ENCODE data around the gene MEX3A. TPM values are rescaled to one million over a fixed set of nuclear protein-coding genes. Genes with fewer than 3 reads are reported as not detected.

The MEX3A gene
- total and polyA plus RNA-seq, 3 experiments from 2014 or later: 0.24 to 1.0 TPM; not detected in 1

DNA sequence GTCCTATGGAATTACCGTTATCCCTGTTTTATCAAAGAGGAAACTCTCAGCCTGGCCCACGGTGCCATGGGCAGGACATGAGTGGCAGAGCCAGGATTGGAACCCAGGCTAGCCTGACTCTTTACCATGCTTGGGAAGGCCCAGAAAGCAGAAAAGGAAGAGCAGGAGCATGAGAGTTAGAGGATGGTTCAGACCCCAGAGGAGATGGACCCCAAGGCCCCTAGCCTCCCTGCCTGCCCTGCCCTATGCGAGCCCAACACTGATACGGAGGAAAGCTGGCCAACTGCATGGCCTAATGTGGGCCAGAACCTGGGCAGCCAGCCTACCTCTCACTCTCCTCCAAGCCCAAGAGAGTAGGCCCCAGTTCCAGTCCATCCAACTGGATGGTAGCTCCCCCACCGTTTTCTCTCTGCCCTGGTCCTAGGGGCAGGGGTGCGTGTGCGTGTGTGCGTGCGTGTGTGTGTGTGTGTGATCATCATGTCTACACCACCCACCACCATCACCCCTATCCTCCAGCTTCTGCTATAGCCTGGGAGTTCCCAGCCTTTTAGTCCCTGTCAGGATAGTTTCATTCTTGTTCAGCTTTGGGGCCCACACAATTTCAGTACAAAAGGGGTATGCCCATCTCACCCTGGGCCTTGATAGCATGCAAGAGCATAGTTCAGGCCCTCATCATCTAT is 15.4 kb upstream of the MEX3A start:
- H3K36me3 ChIP-seq (ENCODE audit: insufficient read depth, low read length): no peaks in the 10 kb centered on the region
- no peak overlapping the region for H3K4me3 ChIP-seq (ENCODE audit: low read length)
- POLR2A ChIA-PET: interaction anchor here (1.0 to 1.9 kb wide), 2 partner anchors 9 to 18 kb away, joined by 3 to 10 read pairs; partner anchors contain the start of gene LMNA
- H3K27ac ChIP-seq (ENCODE audit: low read depth, low read length): peak overlapping the region; percentile 68
- Mint-ChIP-seq H3K4me3 (peak overlapping the region in 1 of 7 donors; percentile 72), H3K27me3 (peaks cover 0 to 5% of the 10 kb centered on the region in 2 donors), H3K27ac (peak overlapping the region; percentile 93 to 100 (median 99)), H3K36me3 (no peaks in the 10 kb centered on the region), H3K4me1 (peaks cover 32 to 46% (median 37%) of the 10 kb centered on the region in 3 donors), H3K9me3 (peaks cover 0 to 3% (median 0%) of the 10 kb centered on the region in 5 donors)
- no peaks in the 10 kb centered on the region for H3K9me3 ChIP-seq (ENCODE audit: low read length)
- CTCF ChIA-PET: interaction anchor here (0.6 to 22.4 kb wide), 13 partner anchors 10 to 944 kb away, joined by 3 to 702 read pairs (median 7); partner anchors contain the start of genes LMNA, MEX3A and PMF1
- H3K4me1 ChIP-seq (ENCODE audit: insufficient read depth, low read length): peaks cover 22% of the 10 kb centered on the region
- no peaks in the 10 kb centered on the region for H3K27me3 ChIP-seq (ENCODE audit: insufficient read depth, low read length, poor library complexity, severe bottlenecking)
- no peak for DNase-seq

GRCh38 chr1:156096640-156097391 is 14.6 kb upstream of the MEX3A start:
- ChIA-PET POLR2A (interaction anchor here (1.0 to 1.9 kb wide), 2 partner anchors 10 to 18 kb away, joined by 3 to 10 read pairs; partner anchors contain the start of gene LMNA), CTCF (interaction anchor here (0.8 to 22.4 kb wide), 16 partner anchors 10 to 146 kb away, joined by 3 to 702 read pairs (median 6); partner anchors contain the start of genes LMNA, MEX3A and PMF1)
- Mint-ChIP-seq H3K4me3 (peak overlapping the region; percentile 23 to 91 (median 64)), H3K36me3 (no peaks in the 10 kb centered on the region), H3K9me3 (peaks cover 0 to 3% (median 0%) of the 10 kb centered on the region in 5 donors), H3K27ac (peak overlapping the region; percentile 93 to 100 (median 99)), H3K27me3 (peaks cover 0 to 5% of the 10 kb centered on the region in 2 donors), H3K4me1 (peaks cover 32 to 46% (median 37%) of the 10 kb centered on the region in 3 donors)
- Histone ChIP-seq H3K4me3 (ENCODE audit: low read length) (no peak overlapping the region), H3K9me3 (ENCODE audit: low read length) (no peaks in the 10 kb centered on the region), H3K36me3 (ENCODE audit: insufficient read depth, low read length) (no peaks in the 10 kb centered on the region), H3K4me1 (ENCODE audit: insufficient read depth, low read length) (peaks cover 22% of the 10 kb centered on the region), H3K27me3 (ENCODE audit: insufficient read depth, low read length, poor library complexity, severe bottlenecking) (no peaks in the 10 kb centered on the region), H3K27ac (ENCODE audit: low read depth, low read length) (peak overlapping the region; percentile 68)
- peak; percentile 77 to 94 (median 87) for DNase-seq

DNA sequence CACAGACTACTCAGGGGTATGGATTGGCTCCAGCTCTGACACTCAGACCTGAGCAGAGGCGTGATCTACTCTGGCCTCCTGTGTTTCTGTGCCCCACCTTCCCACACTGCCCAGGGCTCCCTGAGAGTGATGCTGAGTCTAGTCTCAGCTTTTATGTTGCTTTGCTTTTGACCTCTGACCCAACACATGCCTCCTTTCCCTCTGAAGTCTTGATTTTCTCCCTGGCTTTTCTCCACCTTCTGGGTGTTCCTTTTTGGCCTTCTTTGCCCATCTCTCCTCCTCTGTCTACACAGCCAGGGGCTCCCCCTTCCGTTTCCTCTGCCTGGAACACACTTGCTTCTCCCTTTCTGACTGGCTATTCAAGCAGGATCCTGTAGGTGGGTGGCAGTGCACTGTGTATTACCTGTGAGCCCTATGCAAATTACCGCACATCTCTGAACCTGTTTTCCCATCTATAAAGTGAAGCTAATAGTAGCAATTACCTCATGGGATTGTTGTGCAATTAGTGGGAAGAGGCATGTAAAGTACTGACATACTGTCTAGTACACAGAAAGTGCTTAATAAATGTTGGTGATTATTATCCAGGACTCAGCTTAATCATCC is 13.7 kb upstream of the MEX3A start:
- Histone ChIP-seq H3K27me3 (ENCODE audit: insufficient read depth, low read length, poor library complexity, severe bottlenecking) (no peaks in the 10 kb centered on the region), H3K27ac (ENCODE audit: low read depth, low read length) (peak overlapping the region; percentile 68), H3K4me1 (ENCODE audit: insufficient read depth, low read length) (peaks cover 22% of the 10 kb centered on the region), H3K4me3 (ENCODE audit: low read length) (no peak overlapping the region), H3K9me3 (ENCODE audit: low read length) (no peaks in the 10 kb centered on the region), H3K36me3 (ENCODE audit: insufficient read depth, low read length) (no peaks in the 10 kb centered on the region)
- CTCF ChIA-PET: interaction anchor here (1.0 to 22.4 kb wide), 15 partner anchors 11 to 147 kb away, joined by 3 to 702 read pairs (median 6); partner anchors contain the start of genes LMNA, MEX3A and PMF1
- peak overlapping the region in 4 of 7 donors; percentile 23 to 91 (median 56) for H3K4me3 Mint-ChIP-seq
- peaks cover 0 to 3% (median 0%) of the 10 kb centered on the region in 5 donors for H3K9me3 Mint-ChIP-seq
- peak overlapping the region; percentile 93 to 100 (median 99) for H3K27ac Mint-ChIP-seq
- no peaks in the 10 kb centered on the region for H3K36me3 Mint-ChIP-seq
- H3K4me1 Mint-ChIP-seq: peaks cover 30 to 46% (median 37%) of the 10 kb centered on the region in 3 donors
- DNase-seq: no peak
- POLR2A ChIA-PET: interaction anchor here (1.4 to 1.9 kb wide), 2 partner anchors 11 to 19 kb away, joined by 4 to 10 read pairs; partner anchors contain the start of gene LMNA
- peaks cover 0 to 5% of the 10 kb centered on the region in 2 donors for H3K27me3 Mint-ChIP-seq

- no peak for DNase-seq
- peaks cover 15% of the 10 kb centered on the region for H3K4me1 ChIP-seq (ENCODE audit: insufficient read depth, low read length)
- no peak overlapping the region for H3K27ac ChIP-seq (ENCODE audit: low read depth, low read length)
- ChIA-PET POLR2A (no interaction called here), CTCF (interaction anchor here (1.5 to 22.4 kb wide), 4 partner anchors 9 to 134 kb away, joined by 5 to 702 read pairs (median 46); partner anchors contain the start of genes LMNA and MEX3A)
- Mint-ChIP-seq H3K36me3 (no peaks in the 10 kb centered on the region), H3K27me3 (peaks cover 10% of the 10 kb centered on the region in 2 donors), H3K4me3 (peak overlapping the region in 1 of 7 donors; percentile 48), H3K4me1 (peaks cover 11 to 16% (median 13%) of the 10 kb centered on the region in 3 donors), H3K27ac (peak overlapping the region in 1 of 8 donors; percentile 81), H3K9me3 (no peaks in the 10 kb centered on the region)
- no peaks in the 10 kb centered on the region for H3K9me3 ChIP-seq (ENCODE audit: low read length)
- H3K27me3 ChIP-seq (ENCODE audit: insufficient read depth, low read length, poor library complexity, severe bottlenecking): no peaks in the 10 kb centered on the region
- H3K4me3 ChIP-seq (ENCODE audit: low read length): no peak overlapping the region
- no peaks in the 10 kb centered on the region for H3K36me3 ChIP-seq (ENCODE audit: insufficient read depth, low read length)
Observed at GRCh38 chr1:156091610-156092009, 9.3 kb upstream of the MEX3A start.

DNA sequence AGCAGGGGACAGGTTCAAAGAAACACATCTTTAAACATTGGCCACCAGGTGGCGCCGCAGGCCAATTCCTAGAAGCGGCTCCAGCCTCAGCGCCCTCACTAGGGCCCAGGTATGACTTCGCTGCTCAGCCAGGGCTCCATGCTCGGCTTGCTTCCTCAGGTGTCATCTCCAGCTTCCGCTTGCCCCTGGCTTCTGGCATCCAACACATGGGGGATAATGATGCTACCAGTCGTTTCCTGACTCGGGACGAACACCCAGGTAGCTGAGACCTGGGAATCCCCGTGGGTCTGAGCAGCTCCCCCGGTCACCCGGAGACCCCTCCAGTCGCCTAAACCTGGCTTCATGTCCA is 8.5 kb upstream of the MEX3A start:
- Histone ChIP-seq H3K4me3 (ENCODE audit: low read length) (no peak overlapping the region), H3K27me3 (ENCODE audit: insufficient read depth, low read length, poor library complexity, severe bottlenecking) (no peaks in the 10 kb centered on the region), H3K27ac (ENCODE audit: low read depth, low read length) (no peak overlapping the region), H3K4me1 (ENCODE audit: insufficient read depth, low read length) (peaks cover 7% of the 10 kb centered on the region), H3K9me3 (ENCODE audit: low read length) (no peaks in the 10 kb centered on the region), H3K36me3 (ENCODE audit: insufficient read depth, low read length) (no peaks in the 10 kb centered on the region)
- H3K9me3 Mint-ChIP-seq: no peaks in the 10 kb centered on the region
- peak; percentile 75 to 91 (median 83) for DNase-seq
- ChIA-PET POLR2A (interaction anchor here (0.6 to 0.7 kb wide), 3 partner anchors 24 to 135 kb away, joined by 3 to 8 read pairs (median 3); no protein-coding TSS in a partner anchor), CTCF (interaction anchor here (0.8 to 22.4 kb wide), 8 partner anchors 8 to 134 kb away, joined by 3 to 702 read pairs (median 5); partner anchors contain the start of genes LMNA, MEX3A and PMF1)
- H3K4me3 Mint-ChIP-seq: peak overlapping the region in 1 of 7 donors; percentile 46
- H3K27ac Mint-ChIP-seq: peak overlapping the region in 2 of 8 donors; percentile 37 to 73
- H3K36me3 Mint-ChIP-seq: no peaks in the 10 kb centered on the region
- peaks cover 3 to 8% (median 5%) of the 10 kb centered on the region in 3 donors for H3K4me1 Mint-ChIP-seq
- peaks cover 10 to 16% of the 10 kb centered on the region in 2 donors for H3K27me3 Mint-ChIP-seq

DNA sequence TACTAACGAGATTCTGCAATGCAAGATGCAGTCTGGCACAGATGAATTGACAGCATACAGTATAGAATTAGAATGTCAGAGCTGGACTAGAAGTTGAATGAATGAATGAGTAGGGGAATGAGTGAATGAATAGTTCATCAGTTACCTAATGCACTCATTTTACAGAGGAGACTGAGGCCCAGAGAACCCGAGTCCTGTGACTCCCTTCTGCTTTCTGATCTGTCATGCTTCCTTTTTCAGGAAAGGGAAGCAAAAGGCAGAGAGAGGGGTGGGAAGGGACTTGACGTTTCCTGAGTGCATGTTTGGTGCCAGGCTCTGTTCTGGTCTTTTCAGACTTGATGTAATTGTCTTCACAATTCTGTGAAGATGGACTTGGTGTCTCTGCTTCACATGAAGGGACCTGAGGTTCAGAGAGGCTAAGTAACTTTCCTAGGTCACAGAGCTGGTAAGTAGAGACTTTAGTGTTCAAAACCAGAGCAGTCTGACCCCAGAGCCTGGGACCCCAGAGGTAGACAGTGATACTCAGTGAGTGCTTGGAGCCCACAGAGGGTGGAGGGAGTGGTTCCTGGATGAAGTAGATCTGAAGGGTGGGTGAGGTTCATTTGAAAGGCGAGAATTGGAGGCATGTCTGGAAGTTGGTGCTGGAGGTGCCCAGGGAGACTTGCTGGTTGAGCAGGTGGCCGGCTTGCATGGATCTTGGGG is 8.0 kb upstream of the MEX3A start:
- H3K4me3 Mint-ChIP-seq: peak overlapping the region in 1 of 7 donors; percentile 46
- H3K4me3 ChIP-seq (ENCODE audit: low read length): no peak overlapping the region
- no peaks in the 10 kb centered on the region for H3K27me3 ChIP-seq (ENCODE audit: insufficient read depth, low read length, poor library complexity, severe bottlenecking)
- no peak overlapping the region for H3K27ac ChIP-seq (ENCODE audit: low read depth, low read length)
- no peaks in the 10 kb centered on the region for H3K9me3 Mint-ChIP-seq
- no peaks in the 10 kb centered on the region for H3K9me3 ChIP-seq (ENCODE audit: low read length)
- H3K36me3 Mint-ChIP-seq: no peaks in the 10 kb centered on the region
- peaks cover 0 to 5% (median 3%) of the 10 kb centered on the region in 3 donors for H3K4me1 Mint-ChIP-seq
- peak overlapping the region in 2 of 8 donors; percentile 37 to 73 for H3K27ac Mint-ChIP-seq
- DNase-seq: no peak
- ChIA-PET CTCF (interaction anchor here (0.8 to 22.4 kb wide), 7 partner anchors 15 to 135 kb away, joined by 3 to 702 read pairs (median 5); partner anchors contain the start of genes LMNA and PMF1), POLR2A (interaction anchor here (0.6 kb wide), 2 partner anchors 25 to 28 kb away, joined by 3 read pairs; no protein-coding TSS in a partner anchor)
- no peaks in the 10 kb centered on the region for H3K36me3 ChIP-seq (ENCODE audit: insufficient read depth, low read length)
- peaks cover 4% of the 10 kb centered on the region for H3K4me1 ChIP-seq (ENCODE audit: insufficient read depth, low read length)
- H3K27me3 Mint-ChIP-seq: peaks cover 10 to 20% of the 10 kb centered on the region in 2 donors

DNA sequence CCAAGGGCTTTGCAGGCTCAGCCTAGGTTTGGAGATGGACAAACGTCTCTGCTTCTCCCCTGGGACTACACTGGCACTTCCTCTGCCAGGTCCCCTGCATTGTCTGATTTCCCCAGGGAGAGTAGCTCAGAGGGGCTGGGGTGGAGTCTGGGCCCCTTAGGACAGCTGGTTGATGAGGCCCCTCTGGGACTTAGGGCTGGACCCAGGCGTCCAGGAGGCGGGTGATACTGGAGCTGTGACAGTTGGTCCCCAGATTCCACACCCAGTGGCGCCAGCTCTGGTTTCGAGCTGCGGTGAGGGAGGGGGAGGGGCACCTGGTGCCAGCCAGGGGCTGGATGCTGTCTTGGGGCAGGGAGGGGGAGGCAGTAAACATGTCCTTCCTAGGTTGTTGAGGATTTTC is 7.4 kb upstream of the MEX3A start:
- Mint-ChIP-seq H3K36me3 (no peaks in the 10 kb centered on the region), H3K4me3 (no peak overlapping the region), H3K27ac (no peak overlapping the region), H3K9me3 (no peaks in the 10 kb centered on the region), H3K27me3 (peaks cover 10 to 24% of the 10 kb centered on the region in 2 donors), H3K4me1 (peaks cover 0 to 5% (median 3%) of the 10 kb centered on the region in 3 donors)
- peaks cover 4% of the 10 kb centered on the region for H3K4me1 ChIP-seq (ENCODE audit: insufficient read depth, low read length)
- ChIA-PET POLR2A (no interaction called here), CTCF (interaction anchor here (1.5 to 22.4 kb wide), 4 partner anchors 34 to 136 kb away, joined by 5 to 702 read pairs (median 47); partner anchors contain the start of genes LMNA and PMF1)
- no peaks in the 10 kb centered on the region for H3K9me3 ChIP-seq (ENCODE audit: low read length)
- no peak overlapping the region for H3K27ac ChIP-seq (ENCODE audit: low read depth, low read length)
- H3K36me3 ChIP-seq (ENCODE audit: insufficient read depth, low read length): no peaks in the 10 kb centered on the region
- H3K27me3 ChIP-seq (ENCODE audit: insufficient read depth, low read length, poor library complexity, severe bottlenecking): peaks cover 3% of the 10 kb centered on the region
- DNase-seq: no peak
- H3K4me3 ChIP-seq (ENCODE audit: low read length): no peak overlapping the region
